CD14-positive monocyte (primary cell): ENCODE measurements around the gene YPEL3. TPM values are rescaled to one million over a fixed set of nuclear protein-coding genes. Genes with fewer than 3 reads are reported as not detected.

Experiments
- DNase-seq, 3 donors: peaks; one replicate each; pipeline ENCODE4 v3.0.0-alpha.2; 2011 to 2022
- H2AFZ ChIP-seq: 2 replicates; pipeline ENCODE4 v1.6.0; 2012; ENCODE audit warnings: mild to moderate bottlenecking, low read depth, low read length, inconsistent platforms; ENCODE audit not compliant: insufficient read depth, poor library complexity, severe bottlenecking
- H3K27ac ChIP-seq, 2 donors: 1 replicate in 1 of 2; 2 replicates in 1 of 2; pipeline ENCODE4 v1.5.1; 2012 to 2013; ENCODE audit warnings: low read length in 2 of 2, control low read depth in 1 of 2, inconsistent platforms in 1 of 2, low read depth in 1 of 2, mild to moderate bottlenecking in 1 of 2
- H3K27me3 ChIP-seq, 2 donors: one replicate each; pipeline versions ENCODE4 v1.6.0 to v1.6.1; 2011 to 2013; ENCODE audit warnings: low read length in 2 of 2; ENCODE audit not compliant: control insufficient read depth in 2 of 2, insufficient read depth in 2 of 2
- H3K36me3 ChIP-seq, 2 donors: replicated peaks in 1 of 2; 1 replicate in 1 of 2; 2 replicates in 1 of 2; pipeline versions ENCODE4 v1.5.1 to v1.6.1; 2012 to 2013; ENCODE audit warnings: low read length in 2 of 2, control low read depth in 1 of 2, inconsistent platforms in 1 of 2, mild to moderate bottlenecking in 1 of 2; ENCODE audit not compliant: insufficient read depth in 2 of 2, control insufficient read depth in 1 of 2
- H3K4me1 ChIP-seq, 2 donors: 1 replicate in 1 of 2; 2 replicates in 1 of 2; pipeline versions ENCODE4 v1.5.1 to v1.6.1; 2012 to 2013; ENCODE audit warnings: low read length in 2 of 2, control low read depth in 1 of 2, inconsistent platforms in 1 of 2, mild to moderate bottlenecking in 1 of 2, moderate library complexity in 1 of 2; ENCODE audit not compliant: insufficient read depth in 2 of 2, control insufficient read depth in 1 of 2
- H3K4me2 ChIP-seq: replicated peaks from 2 replicates; pipeline ENCODE3; 2012; ENCODE audit warnings: low read length, moderate library complexity, mild to moderate bottlenecking; ENCODE audit not compliant: poor library complexity, severe bottlenecking; ENCODE audit errors: extremely low read depth
- H3K4me3 ChIP-seq, 3 experiments: fragments of 200-600 bp in 1 of 3; sonication (generic) in 1 of 3; replicated peaks in 1 of 3; 1 replicate in 2 of 3; 2 replicates in 1 of 3; pipeline ENCODE4 v1.5.1; 2011 to 2013; ENCODE audit warnings: low read length in 3 of 3, mild to moderate bottlenecking in 3 of 3, control low read depth in 2 of 3, low read depth in 2 of 3, inconsistent platforms in 1 of 3, moderate library complexity in 1 of 3
- H3K79me2 ChIP-seq: 2 replicates; pipeline ENCODE4 v1.6.0; 2012; ENCODE audit warnings: mild to moderate bottlenecking, control low read depth, inconsistent platforms, low read length, moderate library complexity; ENCODE audit not compliant: insufficient read depth
- H3K9ac ChIP-seq: 2 replicates; pipeline ENCODE4 v1.6.0; 2017; ENCODE audit warnings: low read length, mild to moderate bottlenecking; ENCODE audit not compliant: insufficient read depth, poor library complexity, severe bottlenecking
- H3K9me3 ChIP-seq, 2 donors: replicated peaks in 1 of 2; 1 replicate in 1 of 2; 2 replicates in 1 of 2; pipeline versions ENCODE4 v1.5.1 to v1.6.1; 2012 to 2013; ENCODE audit warnings: low read length in 2 of 2, control low read depth in 1 of 2; ENCODE audit not compliant: control insufficient read depth in 1 of 2, insufficient read depth in 1 of 2
- H4K20me1 ChIP-seq: 2 replicates; pipeline ENCODE4 v1.6.0; 2012; ENCODE audit warnings: mild to moderate bottlenecking, low read length, control low read depth, moderate library complexity; ENCODE audit not compliant: insufficient read depth
- H3K27ac Mint-ChIP-seq, 7 donors: one replicate each; pipeline ENCODE4 v1.8.0; 2020; ENCODE audit warnings: mild to moderate bottlenecking in 7 of 7, mixed read lengths in 7 of 7, moderate library complexity in 6 of 7, inconsistent platforms in 2 of 7
- H3K27me3 Mint-ChIP-seq, 3 donors: one replicate each; pipeline ENCODE4 v1.8.0; 2021 to 2022; ENCODE audit warnings: low read depth in 3 of 3, mild to moderate bottlenecking in 3 of 3, mixed read lengths in 3 of 3, moderate library complexity in 3 of 3, inconsistent platforms in 1 of 3
- H3K36me3 Mint-ChIP-seq, 2 donors: one replicate each; pipeline ENCODE4 v1.8.0; 2020; ENCODE audit warnings: mixed read lengths in 2 of 2, inconsistent platforms in 1 of 2, mild to moderate bottlenecking in 1 of 2
- H3K4me1 Mint-ChIP-seq: one replicate; pipeline ENCODE4 v1.8.0; 2020; ENCODE audit warnings: mild to moderate bottlenecking, mixed read lengths
- H3K4me3 Mint-ChIP-seq, 2 donors: one replicate each; pipeline ENCODE4 v1.8.0; 2020; ENCODE audit warnings: mild to moderate bottlenecking in 2 of 2, mixed read lengths in 2 of 2, moderate library complexity in 1 of 2
- H3K9me3 Mint-ChIP-seq, 7 donors: one replicate each; pipeline ENCODE4 v1.8.0; 2020 to 2022; ENCODE audit warnings: mixed read lengths in 7 of 7, mild to moderate bottlenecking in 6 of 7, moderate library complexity in 6 of 7, inconsistent platforms in 2 of 7
- WGBS: methylation state at CpG from one replicate; pipeline ENCODE4 v1.1.5; 2013; ENCODE audit warnings: missing lambda C conversion rate; ENCODE audit not compliant: insufficient coverage; 5-methylcytosine and 5-hydroxymethylcytosine counted together
- intact Hi-C, 2 donors: fragments of 100-400 bp; cut with micrococcal nuclease; formaldehyde crosslinking; loops; one replicate each; pipeline versions ENCODE4 v1.15.0 to v1.15.1; 2023
- polyA plus RNA-seq, 3 donors: library from polyadenylated mRNA; depleted of rRNA in 1 of 3; unstranded in 2 of 3; stranded (reverse) in 1 of 3; fragments of 300-500 nt in 2 of 3; fragments of >200 nt in 1 of 3; fragmentation: Illumina TruSeq in 2 of 3; gene quantifications; 1 replicate in 2 of 3; 2 replicates in 1 of 3; pipeline ENCODE4 v1.2.3, GENCODE V29; 2012 to 2021
- TF ChIP-seq, protein P1 (sequence below): fragments of 200-600 bp; IDR thresholded peaks from one replicate; pipeline ENCODE4 v1.8.0; 2022; ENCODE audit warnings: antibody characterized with exemption, mild to moderate bottlenecking

The YPEL3 gene
- polyA plus RNA-seq, 3 donors = 182 to 283 (median 235) TPM

DNA sequence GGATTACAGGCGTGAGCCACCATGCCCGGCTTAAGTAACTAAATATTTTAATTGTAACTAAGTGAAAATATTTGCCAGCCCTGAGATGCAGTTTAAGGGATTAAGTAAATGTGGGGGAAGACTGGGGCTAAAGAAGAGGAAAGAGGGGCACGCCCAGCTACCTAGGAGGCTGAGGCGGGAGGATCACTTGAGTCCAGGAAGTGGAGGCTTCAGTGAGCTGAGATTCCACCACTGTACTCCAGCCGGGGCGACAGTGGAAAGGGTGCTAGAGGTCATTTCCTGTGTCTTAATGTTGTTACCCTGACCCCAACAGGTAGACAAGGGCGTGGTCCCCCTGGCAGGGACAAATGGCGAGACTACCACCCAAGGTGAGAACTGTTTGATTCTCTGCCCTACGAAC, 27.7 kb downstream of the YPEL3 start:
- no peaks in the 10 kb centered on the region for H3K9me3 ChIP-seq
- no peak overlapping the region for H3K4me2 ChIP-seq
- DNase-seq = no peak
- H3K4me3 ChIP-seq = no peak overlapping the region
- peaks cover 37% of the 10 kb centered on the region for H3K4me1 Mint-ChIP-seq
- peaks cover 55 to 67% of the 10 kb centered on the region in 2 donors for H3K36me3 Mint-ChIP-seq
- intact Hi-C loops = loop anchor here (5.0 kb wide), 1 partner anchor 54 kb away; the partner anchor contains the start of gene MAPK3 (in 2 of the 2)
- H3K27me3 ChIP-seq = no peaks in the 10 kb centered on the region
- peak overlapping the region; percentile 6 to 39 for H3K27ac ChIP-seq
- H3K36me3 ChIP-seq = peaks cover 54 to 66% of the 10 kb centered on the region in 2 donors
- peaks cover 39 to 52% of the 10 kb centered on the region in 2 donors for H3K4me1 ChIP-seq
- H3K27me3 Mint-ChIP-seq = no peaks in the 10 kb centered on the region
- H3K27ac Mint-ChIP-seq = peak overlapping the region; percentile 60 to 86 (median 76)
- H3K9me3 Mint-ChIP-seq = peaks cover 0 to 2% (median 0%) of the 10 kb centered on the region in 7 donors
- TF ChIP-seq, protein P1, sequence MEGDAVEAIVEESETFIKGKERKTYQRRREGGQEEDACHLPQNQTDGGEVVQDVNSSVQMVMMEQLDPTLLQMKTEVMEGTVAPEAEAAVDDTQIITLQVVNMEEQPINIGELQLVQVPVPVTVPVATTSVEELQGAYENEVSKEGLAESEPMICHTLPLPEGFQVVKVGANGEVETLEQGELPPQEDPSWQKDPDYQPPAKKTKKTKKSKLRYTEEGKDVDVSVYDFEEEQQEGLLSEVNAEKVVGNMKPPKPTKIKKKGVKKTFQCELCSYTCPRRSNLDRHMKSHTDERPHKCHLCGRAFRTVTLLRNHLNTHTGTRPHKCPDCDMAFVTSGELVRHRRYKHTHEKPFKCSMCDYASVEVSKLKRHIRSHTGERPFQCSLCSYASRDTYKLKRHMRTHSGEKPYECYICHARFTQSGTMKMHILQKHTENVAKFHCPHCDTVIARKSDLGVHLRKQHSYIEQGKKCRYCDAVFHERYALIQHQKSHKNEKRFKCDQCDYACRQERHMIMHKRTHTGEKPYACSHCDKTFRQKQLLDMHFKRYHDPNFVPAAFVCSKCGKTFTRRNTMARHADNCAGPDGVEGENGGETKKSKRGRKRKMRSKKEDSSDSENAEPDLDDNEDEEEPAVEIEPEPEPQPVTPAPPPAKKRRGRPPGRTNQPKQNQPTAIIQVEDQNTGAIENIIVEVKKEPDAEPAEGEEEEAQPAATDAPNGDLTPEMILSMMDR = no peak
- H2AFZ ChIP-seq = no peak overlapping the region
- peaks cover 65% of the 10 kb centered on the region for H4K20me1 ChIP-seq
- 86% methylated on average over 4 of the region's 9 CpGs for WGBS
- no peak overlapping the region for H3K4me3 Mint-ChIP-seq
- H3K9ac ChIP-seq = no peak overlapping the region
- peaks cover 76% of the 10 kb centered on the region for H3K79me2 ChIP-seq

DNA sequence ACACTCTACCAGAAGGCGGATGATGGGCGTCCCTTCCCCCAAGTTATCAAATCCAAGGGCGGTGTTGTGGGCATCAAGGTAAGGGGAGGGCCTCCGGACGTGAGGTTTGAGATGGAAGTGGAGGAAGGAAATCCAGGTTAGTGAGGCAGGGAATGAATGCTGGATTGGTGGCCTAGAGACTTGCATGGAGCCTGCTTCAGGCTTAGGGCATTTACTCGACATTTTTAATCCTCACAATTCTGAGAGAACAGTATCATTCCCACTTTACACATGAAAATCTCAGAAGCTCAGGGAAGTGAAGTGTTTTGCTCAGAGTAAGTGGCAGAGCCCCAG, 28.5 kb downstream of the YPEL3 start:
- H3K27me3 ChIP-seq = no peaks in the 10 kb centered on the region
- intact Hi-C loops = loop anchor here (5.0 kb wide), 1 partner anchor 55 kb away; the partner anchor contains the start of gene MAPK3 (in 2 of the 2)
- H3K4me3 Mint-ChIP-seq = peak overlapping the region; percentile 93 to 97
- H3K4me1 ChIP-seq = peaks cover 42 to 55% of the 10 kb centered on the region in 2 donors
- H3K27me3 Mint-ChIP-seq = no peaks in the 10 kb centered on the region
- peak overlapping the region; percentile 87 for H3K4me2 ChIP-seq
- peaks cover 78% of the 10 kb centered on the region for H3K79me2 ChIP-seq
- H2AFZ ChIP-seq = no peak overlapping the region
- H4K20me1 ChIP-seq = peaks cover 65% of the 10 kb centered on the region
- H3K9me3 Mint-ChIP-seq = peaks cover 0 to 2% (median 0%) of the 10 kb centered on the region in 7 donors
- H3K27ac Mint-ChIP-seq = peak overlapping the region in 5 of 7 donors; percentile 28 to 97 (median 97)
- WGBS = no CpG with 5 or more reads among the region's 6 CpGs
- TF ChIP-seq, protein P1 = no peak
- H3K36me3 Mint-ChIP-seq = peaks cover 55 to 61% of the 10 kb centered on the region in 2 donors
- H3K27ac ChIP-seq = peak overlapping the region; percentile 94
- no peaks in the 10 kb centered on the region for H3K9me3 ChIP-seq
- no peak for DNase-seq
- peaks cover 54 to 59% of the 10 kb centered on the region in 2 donors for H3K36me3 ChIP-seq
- peak overlapping the region; percentile 90 for H3K9ac ChIP-seq
- H3K4me1 Mint-ChIP-seq = peaks cover 40% of the 10 kb centered on the region
- H3K4me3 ChIP-seq = peak overlapping the region in 1 of 3 experiments; percentile 97
